CD4-positive, alpha-beta T cell treated with Interleukin-10 for 1 hour (primary cell): ENCODE data around the gene LIMA1.
A peak's percentile ranks its signal among the peaks of the same experiment; 100 is the strongest.
"Not testable (repeated sequence)": the region's sequence is repeated elsewhere in the genome, so short reads cannot be mapped to it uniquely, and the experiment has no call there.

ENCODE experiments used
- DNase-seq: peaks from one replicate; pipeline ENCODE4 v3.0.0-alpha.2; 2020

LIMA1 gene

GRCh38 chr12:50184261-50184660, 99.1 kb downstream of the LIMA1 start:
- DNase-seq: no peak

- DNase-seq: no peak
Observed at GRCh38 chr12:50182461-50182860, 100.9 kb downstream of the LIMA1 start.

- DNase-seq: no peak
Observed at GRCh38 chr12:50181691-50182090, 101.6 kb downstream of the LIMA1 start.

GRCh38 chr12:50175716-50176026, 107.6 kb downstream of the LIMA1 start:
- no peak for DNase-seq

GRCh38 chr12:50174971-50175715, 108.2 kb downstream of the LIMA1 start:
- DNase-seq: peak; percentile 67

GRCh38 chr12:50167049-50167828, 116.1 kb downstream of the LIMA1 start, which contains the start of gene CERS5:
TSS of gene CERS5 (minus strand) at chr12:50167369. CDS start at chr12:50167297, 72 bp downstream.
- peak; percentile 98 for DNase-seq

GRCh38 chr12:50166799-50167048, 116.6 kb downstream of the LIMA1 start:
- DNase-seq: no peak

GRCh38 chr12:50164963-50165362, 118.4 kb downstream of the LIMA1 start:
- no peak for DNase-seq

GRCh38 chr12:50162230-50162629, 121.1 kb downstream of the LIMA1 start:
- no peak for DNase-seq

GRCh38 chr12:50160643-50161042, 122.7 kb downstream of the LIMA1 start:
- DNase-seq: no peak

- no peak for DNase-seq
Observed at GRCh38 chr12:50157259-50157658, 126.1 kb downstream of the LIMA1 start.

GRCh38 chr12:50156641-50157040, 126.7 kb downstream of the LIMA1 start:
- DNase-seq: no peak

GRCh38 chr12:50154947-50155346, 128.4 kb downstream of the LIMA1 start:
- not testable (repeated sequence) for DNase-seq

- DNase-seq: no peak
Observed at GRCh38 chr12:50151047-50151687, 132.2 kb downstream of the LIMA1 start.

GRCh38 chr12:50149311-50149710, 134.0 kb downstream of the LIMA1 start:
- no peak for DNase-seq

GRCh38 chr12:50148011-50148410, 135.3 kb downstream of the LIMA1 start:
- not testable (repeated sequence) for DNase-seq

GRCh38 chr12:50147281-50147680, 136.0 kb downstream of the LIMA1 start:
- DNase-seq: no peak

- DNase-seq: no peak
Observed at GRCh38 chr12:50145439-50145838, 137.9 kb downstream of the LIMA1 start.

GRCh38 chr12:50142993-50143392, 140.3 kb downstream of the LIMA1 start:
- DNase-seq: no peak

- peak; percentile 68 for DNase-seq
Observed at GRCh38 chr12:50132505-50133135, 150.7 kb downstream of the LIMA1 start.

GRCh38 chr12:50129290-50129689, 154.0 kb downstream of the LIMA1 start:
- DNase-seq: no peak

- no peak for DNase-seq
Observed at GRCh38 chr12:50127546-50127945, 155.8 kb downstream of the LIMA1 start.
